ENCODE results near the gene NAB1.

Gene NAB1

DNA sequence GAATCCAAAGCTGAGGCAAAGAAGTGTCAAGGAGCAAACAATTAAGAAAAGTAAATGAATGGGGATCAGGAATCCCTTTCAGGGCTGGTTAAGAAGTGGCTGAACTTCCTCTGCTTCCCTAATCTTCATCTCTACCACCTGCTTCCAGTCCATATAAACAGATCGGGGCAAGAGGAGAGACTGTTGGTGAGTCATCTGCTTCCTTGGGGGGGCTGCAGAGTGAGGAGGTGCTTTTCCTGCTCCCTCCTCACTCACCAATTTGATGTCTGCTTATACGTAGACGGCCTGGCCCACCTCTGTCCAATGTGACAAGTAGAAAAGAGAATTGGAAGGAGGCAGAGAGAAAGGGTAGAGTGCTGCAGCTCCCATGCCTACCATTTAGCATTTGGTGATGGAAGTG is 68.4 kb downstream of the NAB1 start:
- no peak for DNase-seq

DNA sequence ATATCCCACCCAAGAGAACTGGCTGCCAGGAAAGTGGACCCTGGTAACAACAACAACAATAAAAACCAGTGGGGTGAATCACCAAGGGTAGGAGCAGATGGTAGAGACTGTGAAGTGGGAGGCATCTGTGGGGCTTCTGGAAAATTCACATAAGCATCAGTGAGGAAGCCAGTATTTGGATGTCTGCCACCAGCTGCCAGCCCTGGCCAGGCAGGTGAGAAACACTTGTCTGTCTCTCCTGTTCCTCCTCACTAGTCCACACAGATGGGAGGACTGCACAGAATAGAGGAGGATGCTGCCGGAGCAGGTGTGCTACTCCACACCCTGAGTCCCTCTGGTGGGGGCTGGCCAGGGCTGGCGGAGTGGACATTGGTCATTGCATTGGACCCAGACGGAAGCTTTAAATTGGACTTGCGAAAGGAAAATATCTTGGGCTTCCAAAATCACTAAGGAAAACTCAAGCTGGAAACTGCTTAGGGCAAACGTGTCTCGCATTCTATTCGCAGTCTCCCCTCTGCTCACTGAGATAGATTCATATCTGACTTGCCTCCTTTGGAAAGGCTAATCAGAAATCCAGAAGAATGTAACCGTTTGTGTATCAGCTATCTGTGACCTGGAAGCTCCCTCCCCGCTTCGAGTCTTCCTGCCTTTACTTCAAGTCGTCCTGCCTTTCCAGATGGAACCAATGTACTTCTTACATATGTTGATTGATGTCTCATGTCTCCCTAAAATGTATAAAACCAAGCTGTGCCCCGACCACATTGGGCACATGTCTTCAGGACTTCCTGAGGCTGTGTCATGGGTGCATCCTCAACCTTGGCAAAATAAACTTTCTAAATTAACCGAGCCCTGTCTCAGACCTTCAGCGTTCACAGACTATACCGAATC is 69.1 kb downstream of the NAB1 start:
- no peak for DNase-seq

DNA sequence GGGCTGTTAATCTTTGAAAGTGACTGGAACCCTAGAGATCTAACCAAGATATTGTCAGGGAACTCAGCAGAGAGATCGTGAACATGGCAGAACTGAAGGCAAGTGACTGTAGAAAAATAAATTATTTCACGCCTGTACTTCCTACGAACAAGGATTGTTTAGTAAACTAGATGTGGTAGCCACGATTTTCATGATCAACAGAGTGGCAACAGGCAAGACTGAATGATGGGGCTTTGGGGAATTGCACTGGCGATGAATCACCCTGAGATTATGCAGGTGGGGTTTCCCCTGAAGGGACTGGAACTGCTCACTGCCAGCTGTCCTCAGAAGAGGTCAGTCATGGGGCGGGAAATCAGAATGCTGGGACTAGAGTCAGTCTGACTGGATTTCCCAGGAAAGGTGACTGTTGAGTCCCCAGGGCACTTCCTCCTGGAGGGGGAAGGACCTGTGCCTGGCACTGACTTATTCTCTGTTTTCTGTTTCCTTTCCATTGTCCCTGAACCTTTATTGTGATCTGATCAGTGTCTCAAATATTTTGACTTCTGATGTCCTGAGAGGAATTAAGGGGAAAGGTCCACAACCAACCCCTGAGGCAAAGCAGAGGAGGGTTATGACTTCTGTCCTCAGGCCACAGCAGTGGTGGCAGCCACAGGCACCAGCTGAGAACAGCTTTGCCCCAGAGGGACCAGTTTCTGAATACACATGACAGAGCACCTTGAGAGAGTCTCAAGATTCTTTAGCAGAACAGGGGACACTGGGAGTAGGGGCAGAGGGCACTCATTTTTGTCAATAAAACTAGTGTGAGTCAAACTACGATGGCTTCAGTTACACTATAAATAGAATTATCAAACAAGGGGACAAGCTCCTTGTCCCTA is 70.0 kb downstream of the NAB1 start:
- peak; percentile 58 for DNase-seq

DNA sequence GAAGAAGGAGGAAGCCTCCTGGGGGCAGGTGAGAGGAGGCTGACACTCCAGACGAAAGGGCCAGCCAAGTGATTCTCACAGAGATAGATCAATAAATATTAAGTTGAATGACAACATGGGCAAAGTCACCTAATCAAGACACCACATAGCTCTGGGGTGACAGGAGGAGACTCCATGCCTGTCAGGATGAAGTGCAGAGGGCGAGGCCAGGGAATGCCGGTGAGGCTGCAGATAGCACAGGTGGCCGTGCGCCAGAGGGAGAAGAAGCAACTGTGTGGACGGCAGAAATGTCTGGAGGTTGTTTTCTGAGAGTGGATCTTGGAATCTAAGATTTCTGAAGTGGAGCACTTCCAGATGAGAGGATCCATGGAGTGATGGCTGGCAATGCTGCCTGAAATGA is 71.4 kb downstream of the NAB1 start:
- no peak for DNase-seq

DNA sequence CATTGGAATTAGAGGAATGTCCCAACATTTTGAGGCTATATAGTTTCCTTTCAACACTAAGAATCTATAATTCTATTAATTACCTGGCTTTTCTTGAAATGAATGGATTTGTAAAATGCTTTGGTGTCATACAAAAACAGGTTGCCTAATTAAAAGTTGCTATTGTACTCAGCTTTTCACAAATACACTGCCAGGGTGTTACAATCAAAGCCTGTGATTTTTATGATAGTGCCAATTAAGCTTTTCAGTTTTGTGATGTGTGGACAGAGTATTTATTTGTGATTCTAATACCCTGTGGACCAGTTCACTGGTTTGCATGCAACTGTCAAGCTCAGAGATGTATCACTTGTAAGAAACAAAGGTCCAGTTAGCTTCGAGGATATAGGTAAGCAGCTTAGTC is 71.8 kb downstream of the NAB1 start:
- DNase-seq, result no peak

DNA sequence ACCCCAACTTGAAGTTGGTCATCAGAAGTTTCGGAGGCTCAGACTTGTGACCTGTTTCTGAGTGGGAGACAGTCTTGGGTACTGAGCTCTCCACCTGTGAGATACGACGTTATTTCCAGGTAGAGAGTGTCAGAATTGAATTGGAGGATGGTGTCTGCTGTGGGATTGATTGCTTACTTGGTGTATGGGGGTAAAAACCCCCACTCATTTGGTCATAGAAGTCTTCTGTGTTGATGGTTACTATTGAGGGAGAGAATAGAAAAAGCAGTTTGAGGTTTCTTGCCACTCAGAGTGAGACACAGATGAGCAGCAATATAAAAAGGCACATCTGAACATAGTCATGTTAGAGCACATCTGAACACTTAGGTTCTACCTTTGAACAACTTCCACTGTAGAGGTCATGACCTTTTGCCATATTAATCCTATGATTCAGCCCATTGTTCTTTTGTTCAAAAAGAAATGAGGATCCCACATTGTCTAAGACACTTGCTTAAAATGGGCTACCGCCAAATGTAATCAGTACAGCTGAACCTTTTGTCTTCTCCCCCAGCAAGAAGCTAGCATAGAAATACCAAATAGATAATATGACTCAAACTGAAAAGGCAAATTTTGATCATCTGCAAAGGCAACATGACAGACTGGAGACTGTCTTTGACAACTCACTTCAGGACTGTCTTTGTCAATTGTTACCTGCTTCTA is 73.3 kb downstream of the NAB1 start:
- DNase-seq, result no peak

DNA sequence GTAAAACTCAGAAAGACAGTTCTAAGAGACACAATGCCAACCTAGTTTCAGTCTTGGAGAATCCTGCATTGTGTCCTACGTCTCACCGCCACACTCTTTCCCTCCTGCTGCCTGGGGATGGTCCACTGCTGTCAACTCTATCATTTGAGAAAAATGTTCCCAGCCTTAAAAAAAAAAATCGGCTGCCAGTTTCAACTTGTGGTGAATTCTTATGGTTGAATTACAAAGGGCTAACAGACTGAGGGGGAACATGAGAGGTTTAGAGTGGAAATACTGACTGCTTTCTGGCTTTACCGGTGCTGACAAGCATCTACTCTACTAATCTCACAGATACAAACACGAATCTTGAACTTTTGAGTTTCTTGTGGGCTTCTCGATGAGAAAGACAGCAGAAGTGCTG is 74.0 kb downstream of the NAB1 start:
- no peak for DNase-seq

DNA sequence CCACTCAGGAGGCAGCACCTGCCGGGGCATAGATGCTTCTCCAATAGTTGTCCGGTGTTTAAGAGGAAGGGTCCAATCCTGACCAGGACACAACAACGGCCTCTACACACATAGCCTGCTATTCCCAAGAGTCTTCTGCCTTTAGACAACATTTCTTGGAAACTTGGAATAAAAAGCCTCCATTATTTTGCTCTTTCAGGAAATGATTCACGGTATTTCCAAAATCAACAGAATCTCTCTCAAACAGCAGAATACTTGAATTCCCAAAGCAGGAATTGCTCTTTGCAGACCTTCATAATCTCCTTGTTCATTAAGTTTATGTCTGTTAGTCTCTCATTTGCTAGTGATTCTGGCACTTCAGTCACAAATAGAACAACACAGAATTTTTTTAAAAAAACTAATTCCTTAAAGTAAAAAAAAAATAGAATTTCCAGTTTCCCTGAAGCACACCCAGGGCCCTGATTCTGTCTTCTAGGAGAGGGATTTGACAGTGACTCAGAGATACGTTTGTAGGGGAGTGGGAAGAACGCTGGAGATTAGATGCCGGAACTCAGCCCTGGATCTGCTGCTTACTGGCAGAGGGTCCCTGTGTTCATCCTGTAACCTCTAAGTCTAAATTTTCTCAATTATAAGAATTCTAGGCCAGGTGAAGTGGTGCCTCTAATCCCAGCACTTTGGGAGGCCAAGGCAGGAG is 74.7 kb downstream of the NAB1 start:
- DNase-seq, result no peak

DNA sequence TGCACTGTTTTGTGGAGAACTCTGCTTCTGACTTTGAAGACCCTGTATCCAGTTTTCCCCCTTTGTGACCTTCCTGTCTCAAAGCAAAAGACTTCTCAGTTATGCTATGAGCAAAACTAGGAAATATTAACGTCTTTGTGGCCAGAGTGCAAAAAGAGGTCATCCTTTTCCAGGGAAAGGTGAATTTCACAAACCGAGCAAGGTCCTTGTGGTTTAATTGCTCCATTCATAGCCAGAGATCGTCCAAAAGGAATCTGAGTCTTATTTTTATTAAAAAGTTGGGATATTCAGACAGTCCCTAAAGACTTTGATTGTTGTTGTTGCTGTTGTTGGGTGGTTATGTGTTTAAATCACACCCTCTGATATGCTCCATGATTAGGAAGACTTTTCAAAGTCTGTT is 77.4 kb downstream of the NAB1 start:
- DNase-seq, result no peak

DNA sequence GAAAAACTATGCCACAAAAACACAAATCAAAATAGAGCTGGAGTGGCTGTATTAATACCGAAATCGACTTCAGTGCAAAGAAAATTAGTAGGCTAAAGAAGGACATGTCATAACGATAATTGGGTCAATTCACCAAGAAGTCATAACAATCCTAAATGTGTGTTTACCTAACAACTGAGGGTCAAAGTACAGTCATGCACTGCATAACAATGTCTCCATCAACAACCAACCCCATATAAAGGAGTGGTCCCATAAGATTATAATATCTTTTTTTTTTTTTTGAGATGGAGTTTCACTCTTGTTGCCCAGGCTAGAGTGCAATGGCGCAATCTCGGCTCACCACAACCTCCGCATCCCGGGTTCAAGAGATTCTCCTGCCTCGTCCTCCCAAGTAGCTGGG is 87.5 kb downstream of the NAB1 start:
- no peak for DNase-seq

DNA sequence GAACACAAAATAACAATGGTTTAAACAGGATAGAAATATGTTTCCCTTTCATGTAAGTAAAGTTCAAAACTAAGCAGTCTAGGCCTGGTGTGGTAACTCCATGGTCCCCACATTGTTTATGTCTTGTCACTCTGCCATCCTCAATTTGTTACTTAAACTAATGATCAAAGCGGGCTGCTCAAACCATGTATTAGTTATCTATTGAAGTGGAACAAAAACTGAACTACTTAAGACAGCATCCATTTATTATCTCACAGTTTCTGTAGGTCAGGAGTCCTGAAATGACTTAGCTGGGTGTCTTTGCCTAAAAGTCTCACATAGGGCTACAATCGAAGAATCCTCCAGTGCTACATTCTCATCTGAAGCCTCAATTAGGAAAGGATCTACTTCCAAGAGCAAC is 91.6 kb downstream of the NAB1 start:
- DNase-seq, result no peak
